Uterus (tissue), 4 donors: ENCODE measurements around the gene DHDH. TPM values are rescaled to one million over a fixed set of nuclear protein-coding genes. Genes with fewer than 3 reads are reported as not detected.

ENCODE experiments used
- DNase-seq, 2 donors: peaks; one replicate each; pipeline ENCODE4 v3.0.0-alpha.2; 2019 to 2020
- H3K27ac ChIP-seq, 2 donors: fragments of 200-600 bp; sonication (generic); 1 replicate in 1 of 2; 2 replicates in 1 of 2; pipeline ENCODE4 v1.5.1; 2016 to 2018
- H3K27me3 ChIP-seq, 2 donors: fragments of 200-600 bp; sonication (generic); one replicate each; pipeline ENCODE4 v1.5.1; 2018 to 2019; ENCODE audit warnings: control low read depth in 1 of 2
- H3K36me3 ChIP-seq, 2 donors: fragments of 200-600 bp; sonication (generic); one replicate each; pipeline ENCODE4 v1.5.1; 2019; ENCODE audit warnings: control low read depth in 1 of 2
- H3K4me1 ChIP-seq, 2 donors: fragments of 200-600 bp; sonication (generic); one replicate each; pipeline ENCODE4 v1.5.1; 2018 to 2019; ENCODE audit warnings: control low read depth in 1 of 2
- H3K4me3 ChIP-seq, 2 donors: fragments of 200-600 bp; sonication (generic); 1 replicate in 1 of 2; 2 replicates in 1 of 2; pipeline ENCODE4 v1.5.1; 2018 to 2019; ENCODE audit warnings: mild to moderate bottlenecking in 1 of 2
- H3K9me3 ChIP-seq, 2 donors: fragments of 200-600 bp; sonication (generic); one replicate each; pipeline ENCODE4 v1.5.1; 2019; ENCODE audit warnings: control low read depth in 1 of 2
- CTCF ChIP-seq, 4 experiments: fragments of 200-600 bp in 2 of 4; fragments of 450-650 bp in 2 of 4; sonication (generic) in 2 of 4; IDR thresholded peaks; one replicate each; pipeline ENCODE4 v1.5.1; 2016 to 2019; ENCODE audit warnings: antibody characterized with exemption in 4 of 4, mild to moderate bottlenecking in 2 of 4, moderate library complexity in 1 of 4
- POLR2A ChIP-seq, 2 donors: fragments of 450-650 bp; IDR thresholded peaks; one replicate each; pipeline ENCODE4 v1.6.1; 2016; ENCODE audit warnings: antibody characterized with exemption in 2 of 2, mild to moderate bottlenecking in 1 of 2, moderate library complexity in 1 of 2
- intact Hi-C: fragments of 100-400 bp; cut with DNase I; formaldehyde crosslinking; loops from one replicate; pipeline ENCODE4 v1.15.1; 2023; ENCODE audit warnings: low total_unique reads
- total RNA-seq, 4 donors: library from RNA; depleted of rRNA in 3 of 4; stranded (reverse); fragments of >200 nt in 3 of 4; gene quantifications; one replicate each; pipeline versions ENCODE4 v1.1.0 to v1.2.4, GENCODE V29; 2014 to 2023
- donor health status: DM: yes; HTN: yes; CAD: no.

Gene DHDH
- total RNA-seq, 4 donors from 2014 or later = 0.41 to 0.95 TPM; not detected in 2

- no peak for DNase-seq
- H3K36me3 ChIP-seq = no peaks in the 10 kb centered on the region
- H3K4me1 ChIP-seq = peaks cover 0 to 4% of the 10 kb centered on the region in 2 donors
- intact Hi-C loops = loop anchor here (10.0 kb wide), 1 partner anchor 308 kb away; the partner anchor contains the start of gene CA11
- H3K9me3 ChIP-seq = no peaks in the 10 kb centered on the region
- no peak overlapping the region for H3K27ac ChIP-seq
- no peaks in the 10 kb centered on the region for H3K27me3 ChIP-seq
- TF ChIP-seq CTCF (IDR thresholded peaks at IDR 0.05) (no peak), POLR2A (IDR thresholded peaks at IDR 0.05) (no peak)
- H3K4me3 ChIP-seq = no peak overlapping the region
These were observed 19.6 kb downstream of the DHDH start for GRCh38 chr19:48953141-48953540.

GRCh38 chr19:48953990-48954594 lies 20.6 kb downstream of the DHDH start:
- no peaks in the 10 kb centered on the region for H3K27me3 ChIP-seq
- peak in 1 of 2 donors; percentile 30 for DNase-seq
- H3K4me3 ChIP-seq = peak overlapping the region; percentile 63
- TF ChIP-seq CTCF (IDR thresholded peaks at IDR 0.05) = no peak
- TF ChIP-seq POLR2A (IDR thresholded peaks at IDR 0.05) = no peak
- intact Hi-C loops = loop anchor here (10.0 kb wide), 1 partner anchor 309 kb away; the partner anchor contains the start of gene CA11
- H3K27ac ChIP-seq = peak overlapping the region; percentile 76 to 83
- H3K4me1 ChIP-seq = peaks cover 0 to 4% of the 10 kb centered on the region in 2 donors
- H3K9me3 ChIP-seq = no peaks in the 10 kb centered on the region
- no peaks in the 10 kb centered on the region for H3K36me3 ChIP-seq

GRCh38 chr19:48954595-48955307 lies 21.3 kb downstream of the DHDH start, which contains the start of gene BAX:
TSS of gene BAX (plus strand) at chr19:48954875. CDS start at chr19:48954929, 54 bp downstream.
- Histone ChIP-seq H3K9me3 (no peaks in the 10 kb centered on the region), H3K27ac (peak within 1 kb of the TSS; percentile 76 to 83), H3K36me3 (no peaks in the 10 kb centered on the region), H3K4me3 (peak within 1 kb of the TSS; percentile 63), H3K4me1 (peaks cover 0 to 4% of the 10 kb centered on the region in 2 donors), H3K27me3 (no peaks in the 10 kb centered on the region)
- DNase-seq = peak; percentile 94 to 96
- peak in 1 of 4 experiments; percentile 43 for TF ChIP-seq CTCF (IDR thresholded peaks at IDR 0.05)
- peak; percentile 85 to 86 for TF ChIP-seq POLR2A (IDR thresholded peaks at IDR 0.05)
- intact Hi-C loops = loop anchor here (10.0 kb wide), 1 partner anchor 310 kb away; the partner anchor contains the start of gene CA11

GRCh38 chr19:48955308-48955958 lies 21.9 kb downstream of the DHDH start:
- no peak for TF ChIP-seq POLR2A (IDR thresholded peaks at IDR 0.05)
- no peak for TF ChIP-seq CTCF (IDR thresholded peaks at IDR 0.05)
- intact Hi-C loops = loop anchor here (10.0 kb wide), 1 partner anchor 311 kb away; the partner anchor contains the start of gene CA11
- Histone ChIP-seq H3K4me3 (peak overlapping the region; percentile 63), H3K4me1 (peaks cover 0 to 4% of the 10 kb centered on the region in 2 donors), H3K27ac (peak overlapping the region; percentile 76 to 83), H3K9me3 (no peaks in the 10 kb centered on the region), H3K36me3 (no peaks in the 10 kb centered on the region), H3K27me3 (no peaks in the 10 kb centered on the region)
- no peak for DNase-seq
